HG03565 (cell line): ENCODE results near the gene PAN2.
A peak's percentile ranks its signal among the peaks of the same experiment; 100 is the strongest.
"Not testable (repeated sequence)": the region's sequence is repeated elsewhere in the genome, so short reads cannot be mapped to it uniquely, and the experiment has no call there.

Experiments used
- ATAC-seq: cut with Tn5 transposase; IDR thresholded peaks from one replicate; pipeline ENCODE4 v1.9.1; 2021; ENCODE audit warnings: mild to moderate bottlenecking, moderate library complexity; ENCODE audit not compliant: unreplicated experiment

Gene PAN2

GRCh38 chr12:56272468-56272867 lies 61.3 kb downstream of the PAN2 start:
- not testable (repeated sequence) for ATAC-seq

GRCh38 chr12:56271031-56271430 lies 62.8 kb downstream of the PAN2 start:
- no peak for ATAC-seq

DNA sequence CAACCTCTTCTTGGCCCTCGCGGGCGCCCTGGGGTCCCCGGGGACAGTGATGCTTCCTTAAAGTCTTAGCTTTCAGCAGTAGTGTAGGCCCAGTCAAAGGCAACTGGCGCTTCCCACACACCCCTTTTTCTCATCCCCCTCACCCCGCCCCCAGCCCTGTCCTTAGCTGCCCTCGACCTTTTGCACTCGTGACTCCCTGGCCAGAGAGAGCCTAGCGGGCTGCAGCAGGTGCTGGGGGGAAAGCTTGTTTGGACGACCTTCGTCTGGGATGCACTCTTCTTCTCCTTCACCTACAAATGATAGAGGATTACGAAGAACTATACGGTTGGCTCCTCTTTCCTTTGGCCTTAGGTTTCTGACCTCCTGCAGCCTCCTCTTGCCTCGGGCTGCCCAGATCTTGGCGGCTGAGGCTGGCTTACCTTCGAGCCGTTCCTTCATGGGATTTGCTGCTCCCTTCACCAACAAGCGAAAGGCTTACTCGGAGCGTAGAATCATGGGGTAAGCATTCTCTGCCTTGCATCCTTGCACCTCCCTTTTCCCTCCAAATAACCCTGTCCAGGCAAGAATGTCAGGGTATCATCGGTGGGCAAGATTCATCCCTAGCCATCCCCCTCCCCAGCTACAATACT lies 66.2 kb downstream of the PAN2 start:
- ATAC-seq: no peak

GRCh38 chr12:56266693-56267442 lies 66.9 kb downstream of the PAN2 start, which contains the start of gene COQ10A:
COQ10A (plus strand) TSS chr12:56266942; CDS start chr12:56267119, 177 bp downstream.
- ATAC-seq: peak; percentile 78
